Epidermal melanocyte (primary cell): Measurements from ENCODE around the gene ZNRF1.
"Not testable (repeated sequence)": the region's sequence is repeated elsewhere in the genome, so short reads cannot be mapped to it uniquely, and the experiment has no call there.

Source experiments
- DNase-seq: peaks from one replicate; pipeline ENCODE4 v3.0.0; 2011; ENCODE audit warnings: low spot score; ENCODE audit not compliant: insufficient read length

ZNRF1 gene

GRCh38 chr16:75075688-75076268 lies 77.0 kb downstream of the ZNRF1 start:
- peak; percentile 53 for DNase-seq

DNA sequence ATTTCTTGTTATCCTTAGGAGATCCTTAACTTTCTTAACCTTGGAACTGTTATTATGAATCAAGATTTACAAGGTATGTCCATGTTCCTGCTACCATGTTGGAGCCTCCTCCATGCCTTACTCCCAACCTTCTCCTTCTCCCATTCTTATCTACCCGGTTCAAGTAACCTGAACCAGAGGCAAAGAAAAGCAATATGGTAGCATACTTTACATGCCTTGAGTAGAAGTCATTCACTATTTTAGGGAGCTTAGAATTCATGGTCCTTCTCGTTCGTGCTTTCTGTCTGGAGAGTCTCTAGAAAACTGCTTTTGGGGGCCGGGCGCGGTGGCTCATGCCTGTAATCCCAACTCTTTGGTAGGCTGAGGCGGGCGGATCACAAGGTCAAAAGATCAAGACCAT lies 80.1 kb downstream of the ZNRF1 start:
- no peak for DNase-seq

DNA sequence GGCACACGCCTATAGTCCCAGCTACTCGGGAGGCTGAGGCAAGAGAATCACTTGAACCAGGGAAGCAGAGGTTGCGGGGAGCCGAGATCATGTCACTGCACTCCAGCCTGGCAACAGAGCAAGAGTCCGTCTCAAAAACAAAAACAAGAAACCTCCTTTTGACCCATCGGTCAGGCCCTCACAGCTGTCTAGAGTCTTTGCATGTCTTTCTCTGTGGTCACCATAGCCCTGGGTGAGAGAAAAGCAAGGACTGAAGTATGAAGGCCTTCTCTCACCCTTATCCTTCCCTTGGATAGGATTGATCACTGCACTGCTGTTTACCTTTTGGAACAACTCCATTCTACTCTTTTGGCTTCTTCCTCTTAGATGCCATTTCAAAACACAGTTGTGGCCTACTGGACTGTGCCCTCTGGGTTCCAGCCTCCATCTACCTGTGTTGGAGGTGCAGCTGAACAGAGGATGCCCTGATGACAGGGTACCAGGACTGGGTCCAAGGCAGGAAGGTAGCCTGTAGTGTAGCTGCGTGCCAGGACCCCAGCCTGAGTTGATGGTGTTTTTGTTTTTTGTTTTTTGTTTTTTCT lies 80.6 kb downstream of the ZNRF1 start:
- no peak for DNase-seq

- DNase-seq: no peak
Observed at GRCh38 chr16:75080205-75081029, 81.6 kb downstream of the ZNRF1 start.

- no peak for DNase-seq
Observed at GRCh38 chr16:75081179-75081859, 82.5 kb downstream of the ZNRF1 start.

DNA sequence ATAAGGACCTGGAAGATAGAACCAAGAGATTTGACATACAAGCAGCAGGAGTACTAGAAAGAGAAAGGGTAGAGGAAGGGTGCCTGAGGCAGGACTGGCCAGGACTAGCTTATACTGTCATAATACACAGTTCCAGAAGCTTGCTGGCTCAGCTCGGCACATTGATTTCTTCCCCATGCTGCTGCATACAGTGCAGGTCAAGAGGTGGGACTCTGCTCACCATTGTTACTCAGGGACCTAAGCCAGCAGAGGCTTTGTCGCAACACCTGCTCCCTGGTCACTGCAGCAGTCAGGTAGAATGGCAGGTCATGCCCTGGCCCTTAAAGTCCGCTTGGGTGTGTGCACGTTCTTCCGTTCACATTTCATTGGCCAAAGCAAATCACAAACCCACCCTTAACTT lies 85.0 kb downstream of the ZNRF1 start:
- no peak for DNase-seq

GRCh38 chr16:75085556-75085955 lies 86.7 kb downstream of the ZNRF1 start:
- DNase-seq: no peak

DNA sequence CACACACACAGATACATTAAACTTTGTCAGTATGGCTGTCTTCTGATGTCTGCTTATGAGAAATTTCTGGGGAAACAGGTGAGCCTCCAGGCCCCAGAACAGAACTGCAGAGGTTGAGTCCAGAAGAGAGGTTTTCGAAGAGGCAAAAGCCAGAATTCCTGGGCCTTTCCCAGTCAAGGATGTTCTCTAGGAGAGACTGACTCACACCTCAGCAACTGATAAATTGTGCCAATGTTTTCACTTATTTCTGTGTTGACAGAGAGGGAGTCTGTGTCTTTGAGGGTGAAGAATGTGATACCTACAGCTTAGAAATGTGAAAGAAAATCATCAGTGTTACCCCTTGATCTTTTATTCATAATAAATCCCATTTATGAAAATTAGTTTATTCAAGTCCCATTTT lies 87.5 kb downstream of the ZNRF1 start:
- DNase-seq: no peak

DNA sequence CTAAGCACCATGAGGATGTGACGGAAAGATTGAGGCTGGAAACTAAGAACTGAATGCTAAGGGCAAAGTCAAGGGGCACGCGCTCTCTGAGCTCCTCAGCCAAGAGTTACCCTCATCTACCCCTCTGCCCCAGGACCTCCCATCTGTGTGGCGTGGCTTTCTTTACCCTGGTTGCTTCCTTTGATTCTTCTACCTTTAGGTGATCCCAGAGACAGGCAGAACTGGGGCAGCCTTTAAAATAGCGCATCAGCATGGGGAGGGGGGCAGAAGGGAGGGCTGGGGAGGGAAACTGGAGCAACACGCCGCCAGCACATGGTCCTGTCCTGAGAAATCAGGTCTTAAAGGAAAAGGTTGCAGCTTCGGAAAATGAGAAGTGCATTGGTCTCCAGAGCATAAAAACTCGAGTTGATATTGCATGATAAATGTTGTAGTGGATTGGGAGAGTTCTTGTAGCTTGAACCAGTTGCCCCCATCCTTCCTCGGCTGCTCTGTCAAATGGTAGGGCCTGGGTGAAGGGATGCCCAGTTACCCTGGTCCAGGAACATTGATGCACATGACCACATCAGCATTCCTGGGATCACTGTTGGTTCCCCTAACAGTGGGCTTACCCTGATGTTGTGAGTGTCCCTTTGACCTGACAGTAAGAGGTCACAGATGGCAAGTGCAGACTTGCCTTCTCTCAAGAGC lies 88.0 kb downstream of the ZNRF1 start:
- DNase-seq: no peak

DNA sequence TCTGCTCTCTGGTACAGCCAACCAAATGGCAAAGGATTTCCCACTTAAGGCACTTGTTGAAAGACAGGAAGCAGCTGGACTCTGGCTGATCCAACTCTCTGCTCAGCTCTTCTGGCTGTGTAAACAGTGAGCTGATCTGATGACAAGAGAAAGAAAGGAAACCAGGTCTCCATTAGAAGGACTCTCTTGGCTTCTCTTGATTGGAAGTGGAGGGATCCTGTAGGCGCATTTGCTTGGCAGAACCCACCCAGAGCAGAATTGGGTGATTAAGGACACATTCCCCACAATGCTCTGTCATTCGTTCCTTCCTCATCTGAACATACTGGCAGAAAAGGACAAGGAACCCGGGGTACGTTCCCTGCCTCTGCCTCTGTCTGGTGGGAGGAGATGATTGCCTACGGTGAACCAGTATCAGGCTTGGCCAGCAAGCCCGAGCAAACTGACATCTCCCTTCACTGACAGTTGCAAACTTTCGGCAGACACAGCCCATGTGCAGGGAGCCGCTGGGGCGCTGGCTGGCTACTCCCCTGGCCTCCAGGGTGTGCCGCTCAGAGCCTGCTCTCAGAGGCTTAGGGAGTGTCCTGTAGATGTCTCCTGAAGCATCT lies 88.7 kb downstream of the ZNRF1 start:
- DNase-seq: no peak

GRCh38 chr16:75088216-75088615 lies 89.4 kb downstream of the ZNRF1 start:
- DNase-seq: no peak

DNA sequence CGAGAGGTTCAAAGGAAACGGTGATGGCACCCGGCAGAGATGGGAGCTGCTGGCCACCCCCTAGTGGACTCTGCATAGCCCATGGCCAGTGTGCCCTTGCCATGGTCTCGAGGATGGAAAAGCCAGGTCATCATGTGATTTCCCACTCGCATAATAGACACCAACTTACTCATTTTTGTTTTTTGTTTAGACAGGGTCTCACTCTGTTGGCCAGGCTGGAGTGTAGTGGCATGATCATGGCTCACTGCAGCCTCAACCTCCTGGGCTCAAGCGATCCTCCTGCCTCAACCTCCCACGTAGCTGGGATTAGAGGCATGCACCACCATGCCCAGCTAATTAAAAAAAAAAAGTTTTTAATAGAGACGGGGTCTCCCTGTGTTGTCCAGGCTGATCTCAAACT lies 90.1 kb downstream of the ZNRF1 start:
- DNase-seq: no peak

GRCh38 chr16:75089486-75090202 lies 90.8 kb downstream of the ZNRF1 start:
- no peak for DNase-seq

- not testable (repeated sequence) for DNase-seq
Observed at GRCh38 chr16:75090899-75091298, 92.1 kb downstream of the ZNRF1 start.

- DNase-seq: not testable (repeated sequence)
Observed at GRCh38 chr16:75091619-75092018, 92.8 kb downstream of the ZNRF1 start.

DNA sequence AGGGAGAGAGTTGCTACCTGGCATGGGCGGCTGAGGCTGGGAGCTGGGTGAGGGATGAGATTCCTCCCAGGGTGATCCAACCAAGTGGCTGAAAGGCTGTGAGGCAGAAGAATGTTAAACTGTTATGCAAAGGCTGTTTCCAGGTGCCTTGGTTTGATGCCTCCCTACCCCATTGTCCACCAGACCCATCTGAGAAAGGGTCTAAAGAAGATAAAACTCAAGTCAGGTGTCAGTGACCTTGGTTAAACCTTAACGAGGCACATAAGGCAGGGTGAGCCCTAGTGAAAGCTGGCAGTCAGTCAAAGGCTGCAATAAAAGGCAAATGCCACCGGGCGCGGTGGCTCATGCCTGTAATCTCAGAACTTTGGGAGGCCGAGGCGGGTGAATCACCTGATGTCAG lies 94.0 kb downstream of the ZNRF1 start:
- no peak for DNase-seq

GRCh38 chr16:75093598-75094540 lies 95.0 kb downstream of the ZNRF1 start:
- no peak for DNase-seq

DNA sequence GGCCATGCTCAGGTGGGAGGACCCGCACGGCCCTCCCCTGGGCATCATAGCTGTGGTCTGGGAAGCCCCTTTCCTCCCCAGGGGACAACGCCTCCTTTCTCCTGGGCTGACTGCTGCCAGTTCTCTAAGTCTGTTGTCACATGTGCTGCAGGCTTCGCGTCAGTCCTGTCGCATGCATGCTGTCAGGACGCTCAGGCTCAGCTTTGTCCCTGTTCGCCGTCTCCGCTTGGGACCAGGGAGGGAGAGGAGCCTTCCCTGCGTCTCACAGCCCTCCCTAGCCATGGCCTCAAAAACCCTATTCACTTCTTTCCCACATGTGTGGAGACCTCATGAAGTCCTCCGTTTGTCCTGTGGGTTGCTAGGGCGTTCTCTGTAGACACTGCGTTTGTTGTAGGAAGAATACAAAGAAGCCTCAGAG lies 96.4 kb downstream of the ZNRF1 start:
- DNase-seq: peak; percentile 47

- DNase-seq: no peak
Observed at GRCh38 chr16:75096656-75097055, 97.8 kb downstream of the ZNRF1 start.
